Eye (tissue), 1 donor: ENCODE data around the gene IPMK.

Experiments
- DNase-seq: peaks from one replicate; pipeline ENCODE4 v3.0.0-alpha.2; 2015

Gene IPMK

GRCh38 chr10:58267713-58268453, at the start of gene IPMK:
TSS of gene IPMK (minus strand) at chr10:58267894. CDS start at chr10:58267611, 283 bp downstream.
- peak; percentile 95 for DNase-seq

GRCh38 chr10:58316874-58317273, 49.2 kb upstream of the IPMK start:
- no peak for DNase-seq

- DNase-seq, result no peak
Observed at GRCh38 chr10:58311026-58311425, 43.3 kb upstream of the IPMK start.

- DNase-seq, result no peak
Observed at GRCh38 chr10:58307676-58308075, 40.0 kb upstream of the IPMK start.

GRCh38 chr10:58305821-58306220, 38.1 kb upstream of the IPMK start:
- DNase-seq, result no peak

- DNase-seq, result no peak
Observed at GRCh38 chr10:58304099-58304633, 36.5 kb upstream of the IPMK start.

- no peak for DNase-seq
Observed at GRCh38 chr10:58302254-58302653, 34.6 kb upstream of the IPMK start.

- no peak for DNase-seq
Observed at GRCh38 chr10:58300676-58301075, 33.0 kb upstream of the IPMK start.

GRCh38 chr10:58299580-58299979, 31.9 kb upstream of the IPMK start:
- peak; percentile 59 for DNase-seq

- DNase-seq, result no peak
Observed at GRCh38 chr10:58293989-58294388, 26.3 kb upstream of the IPMK start.

- peak; percentile 70 for DNase-seq
Observed at GRCh38 chr10:58291538-58292174, 24.0 kb upstream of the IPMK start.

- DNase-seq, result no peak
Observed at GRCh38 chr10:58282615-58283014, 14.9 kb upstream of the IPMK start.

GRCh38 chr10:58281092-58281752, 13.5 kb upstream of the IPMK start:
- DNase-seq, result no peak

GRCh38 chr10:58280477-58280876, 12.8 kb upstream of the IPMK start:
- no peak for DNase-seq

- no peak for DNase-seq
Observed at GRCh38 chr10:58278962-58279307, 11.2 kb upstream of the IPMK start.

- DNase-seq, result no peak
Observed at GRCh38 chr10:58278274-58278961, 10.7 kb upstream of the IPMK start.

GRCh38 chr10:58275908-58276307, 8.2 kb upstream of the IPMK start:
- DNase-seq, result no peak

- no peak for DNase-seq
Observed at GRCh38 chr10:58275261-58275660, 7.6 kb upstream of the IPMK start.

GRCh38 chr10:58269782-58270290, 2.1 kb upstream of the IPMK start:
- no peak for DNase-seq

GRCh38 chr10:58268946-58269781, 1.5 kb upstream of the IPMK start, which contains the start of gene CISD1:
TSS of gene CISD1 (plus strand) at chr10:58269162. CDS start at chr10:58269274, 112 bp downstream.
- DNase-seq, result peak; percentile 99

- no peak for DNase-seq
Observed at GRCh38 chr10:58268454-58268945, 806 bp upstream of the IPMK start.
